NK-92 (cell line): ENCODE data around the gene TERC.

Experiments
- DNase-seq: peaks from one replicate; lab custom pipeline; 2025; ENCODE audit not compliant: unreplicated experiment; lab: John Stamatoyannopoulos, UW

Gene TERC

GRCh38 chr3:169764882-169765612 lies at the start of gene TERC:
Gene TERC, minus strand, starts transcription at chr3:169765060.
- DNase-seq, result peak; percentile 69

- no peak for DNase-seq
Measured at GRCh38 chr3:169813757-169814517, 49.1 kb upstream of the TERC start.

- DNase-seq, result no peak
Measured at GRCh38 chr3:169813278-169813677, 48.4 kb upstream of the TERC start.

- DNase-seq, result peak; percentile 25
Measured at GRCh38 chr3:169812332-169813235, 47.7 kb upstream of the TERC start, which contains the start of the genes LRRC34 and LRRIQ4. Gene LRRC34, minus strand, starts transcription at chr3:169812904. Its CDS starts 356 bp downstream, at chr3:169812548. Gene LRRIQ4, plus strand, starts transcription at chr3:169812870. Its CDS starts 9,052 bp downstream, at chr3:169821922.

GRCh38 chr3:169811631-169812331 lies 46.9 kb upstream of the TERC start:
- DNase-seq, result no peak

GRCh38 chr3:169809230-169809795 lies 44.5 kb upstream of the TERC start:
- no peak for DNase-seq

GRCh38 chr3:169804681-169805080 lies 39.8 kb upstream of the TERC start:
- DNase-seq, result no peak

GRCh38 chr3:169792359-169792758 lies 27.5 kb upstream of the TERC start:
- DNase-seq, result no peak

- no peak for DNase-seq
Measured at GRCh38 chr3:169790687-169791429, 26.0 kb upstream of the TERC start.

GRCh38 chr3:169790219-169790618 lies 25.4 kb upstream of the TERC start:
- no peak for DNase-seq

- DNase-seq, result no peak
Measured at GRCh38 chr3:169787791-169788190, 22.9 kb upstream of the TERC start.

GRCh38 chr3:169787120-169787519 lies 22.3 kb upstream of the TERC start:
- no peak for DNase-seq

- no peak for DNase-seq
Measured at GRCh38 chr3:169781209-169781855, 16.5 kb upstream of the TERC start.

GRCh38 chr3:169780742-169781141 lies 15.9 kb upstream of the TERC start:
- no peak for DNase-seq

- DNase-seq, result no peak
Measured at GRCh38 chr3:169777822-169778221, 13.0 kb upstream of the TERC start.

GRCh38 chr3:169774186-169774585 lies 9.3 kb upstream of the TERC start:
- no peak for DNase-seq

- peak; percentile 12 for DNase-seq
Measured at GRCh38 chr3:169772897-169773816, 8.3 kb upstream of the TERC start, which contains the start of gene MYNN. Gene MYNN, plus strand, starts transcription at chr3:169773396. Its CDS starts 900 bp downstream, at chr3:169774296.
